ENCODE measurements around the gene GJB4. TPM values are rescaled to one million over a fixed set of nuclear protein-coding genes. Genes with fewer than 3 reads are reported as not detected.

The GJB4 gene
- total and polyA plus RNA-seq, 3 donors from 2014 or later: not detected

DNA sequence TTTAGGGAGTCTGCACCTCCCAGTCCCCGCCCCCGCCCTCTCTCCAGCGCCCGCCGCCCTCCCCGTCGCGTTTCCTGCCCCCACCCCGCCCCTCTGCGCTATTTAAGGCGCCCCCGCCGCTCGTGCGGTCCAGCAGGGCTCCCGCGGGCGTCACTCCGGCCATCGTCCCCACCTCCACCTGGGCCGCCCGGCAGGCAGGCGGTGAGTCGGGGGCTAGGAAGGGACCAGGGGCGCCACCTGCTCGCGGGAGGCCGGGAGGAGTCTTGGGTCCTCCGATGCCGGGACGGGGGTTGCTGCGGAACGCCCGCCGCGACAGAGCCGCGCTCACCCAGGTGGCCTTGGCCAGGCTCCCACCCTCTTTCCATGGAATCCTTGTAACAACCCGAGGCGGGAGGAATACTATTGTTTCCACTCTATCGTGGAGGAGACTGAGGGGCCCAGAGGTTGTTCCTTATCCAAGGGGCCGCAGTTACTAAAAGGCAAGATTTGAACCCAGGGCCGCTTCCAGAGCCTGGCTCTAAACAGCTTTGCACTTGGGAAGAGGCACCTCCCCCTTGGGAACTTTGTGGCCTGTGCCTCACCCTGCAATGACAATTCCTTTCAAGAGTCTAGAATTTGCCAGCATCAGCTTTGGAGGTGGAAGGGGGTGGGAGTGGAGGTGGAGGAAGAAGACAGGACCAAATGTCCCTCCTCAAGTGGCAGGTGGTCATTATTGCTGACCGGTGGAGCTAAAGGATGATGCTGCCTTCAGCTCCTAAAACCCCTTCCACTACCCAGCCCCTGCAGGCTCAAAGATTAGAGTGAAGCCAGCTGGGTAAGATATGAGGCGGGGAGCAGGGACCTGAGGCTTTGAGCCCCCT is 33.6 kb downstream of the GJB4 start, which contains the start of gene GJA4:
GJA4 (plus strand) TSS at position 132 of the 860 bp plus-strand sequence. CDS start 1,215 bp downstream, outside the sequence.
- DNase-seq: no peak
- WGBS, 2 donors: 10 to 12% methylated on average over 15 to 27 of the region's 45 CpGs
- Histone ChIP-seq H3K9me3 (no peaks in the 10 kb centered on the region), H3K4me1 (peaks cover 5% of the 10 kb centered on the region), H3K36me3 (ENCODE audit: low read depth, missing control alignments) (no peaks in the 10 kb centered on the region), H3K27ac (peak within 1 kb of the TSS in 1 of 2 donors; percentile 76), H3K4me3 (peak within 1 kb of the TSS; percentile 47 to 61), H3K27me3 (no peaks in the 10 kb centered on the region)
- intact Hi-C loops (cut with DNase I; ENCODE audit: low total_unique reads): loop anchor here (5.0 kb wide), 1 partner anchor 59 kb away; no protein-coding TSS in a partner anchor
- TF ChIP-seq POLR2A (IDR thresholded peaks at IDR 0.05): no peak
- TF ChIP-seq CTCF (IDR thresholded peaks at IDR 0.05): no peak

GRCh38 chr1:34794001-34794789 is 34.7 kb downstream of the GJB4 start:
- H3K27ac ChIP-seq: no peak overlapping the region
- no peaks in the 10 kb centered on the region for H3K36me3 ChIP-seq (ENCODE audit: low read depth, missing control alignments)
- TF ChIP-seq POLR2A (IDR thresholded peaks at IDR 0.05): no peak
- no peak for TF ChIP-seq CTCF (IDR thresholded peaks at IDR 0.05)
- H3K9me3 ChIP-seq: no peaks in the 10 kb centered on the region
- peaks cover 5% of the 10 kb centered on the region for H3K4me1 ChIP-seq
- DNase-seq: no peak
- 89 to 94% methylated on average over 22 to 40 of the region's 40 CpGs for WGBS, 2 donors
- intact Hi-C loops (cut with DNase I; ENCODE audit: low total_unique reads): loop anchor here (5.0 kb wide), 1 partner anchor 58 kb away; no protein-coding TSS in a partner anchor
- H3K4me3 ChIP-seq: peak overlapping the region in 1 of 2 donors; percentile 61
- no peaks in the 10 kb centered on the region for H3K27me3 ChIP-seq

DNA sequence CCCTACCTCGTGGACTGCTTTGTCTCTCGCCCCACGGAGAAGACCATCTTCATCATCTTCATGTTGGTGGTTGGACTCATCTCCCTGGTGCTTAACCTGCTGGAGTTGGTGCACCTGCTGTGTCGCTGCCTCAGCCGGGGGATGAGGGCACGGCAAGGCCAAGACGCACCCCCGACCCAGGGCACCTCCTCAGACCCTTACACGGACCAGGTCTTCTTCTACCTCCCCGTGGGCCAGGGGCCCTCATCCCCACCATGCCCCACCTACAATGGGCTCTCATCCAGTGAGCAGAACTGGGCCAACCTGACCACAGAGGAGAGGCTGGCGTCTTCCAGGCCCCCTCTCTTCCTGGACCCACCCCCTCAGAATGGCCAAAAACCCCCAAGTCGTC is 35.2 kb downstream of the GJB4 start:
- Histone ChIP-seq H3K9me3 (no peaks in the 10 kb centered on the region), H3K4me1 (peaks cover 5% of the 10 kb centered on the region), H3K27me3 (no peaks in the 10 kb centered on the region), H3K4me3 (no peak overlapping the region), H3K27ac (no peak overlapping the region), H3K36me3 (ENCODE audit: low read depth, missing control alignments) (no peaks in the 10 kb centered on the region)
- DNase-seq: no peak
- no peak for TF ChIP-seq CTCF (IDR thresholded peaks at IDR 0.05)
- no peak for TF ChIP-seq POLR2A (IDR thresholded peaks at IDR 0.05)
- intact Hi-C loops (cut with DNase I; ENCODE audit: low total_unique reads): loop anchor here (5.0 kb wide), 1 partner anchor 58 kb away; no protein-coding TSS in a partner anchor
- 90 to 98% methylated on average over 7 to 12 of the region's 12 CpGs for WGBS, 2 donors

DNA sequence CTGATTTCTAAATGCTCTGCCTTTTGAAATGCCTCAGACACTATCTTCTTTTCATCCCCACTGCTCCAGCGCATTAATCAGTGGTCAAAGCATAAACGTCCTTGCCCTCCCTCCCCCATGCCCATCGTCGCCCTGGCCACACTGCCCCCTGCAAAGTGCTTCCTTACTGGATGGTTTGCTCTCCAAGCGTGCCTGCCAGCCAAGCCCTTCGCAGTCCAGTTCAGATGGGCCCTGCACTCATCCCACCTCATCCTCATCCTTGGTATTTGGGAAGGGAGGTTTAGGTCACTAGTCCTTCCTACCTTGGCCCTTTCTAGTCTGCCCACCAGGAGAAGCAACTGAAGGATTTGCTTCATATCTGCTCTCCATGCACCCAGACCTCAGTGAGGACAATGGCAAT is 36.4 kb downstream of the GJB4 start:
- no peaks in the 10 kb centered on the region for H3K9me3 ChIP-seq
- no peak for DNase-seq
- H3K36me3 ChIP-seq (ENCODE audit: low read depth, missing control alignments): no peaks in the 10 kb centered on the region
- H3K4me3 ChIP-seq: no peak overlapping the region
- H3K4me1 ChIP-seq: peaks cover 5% of the 10 kb centered on the region
- intact Hi-C loops (cut with DNase I; ENCODE audit: low total_unique reads): no loop called here
- no peaks in the 10 kb centered on the region for H3K27me3 ChIP-seq
- 69 to 76% methylated on average over 6 of the region's 6 CpGs for WGBS, 2 donors
- peak overlapping the region in 1 of 2 donors; percentile 47 for H3K27ac ChIP-seq
- TF ChIP-seq POLR2A (IDR thresholded peaks at IDR 0.05) (no peak), CTCF (IDR thresholded peaks at IDR 0.05) (no peak)
